Measurements from ENCODE around the gene DSPP.

DNA sequence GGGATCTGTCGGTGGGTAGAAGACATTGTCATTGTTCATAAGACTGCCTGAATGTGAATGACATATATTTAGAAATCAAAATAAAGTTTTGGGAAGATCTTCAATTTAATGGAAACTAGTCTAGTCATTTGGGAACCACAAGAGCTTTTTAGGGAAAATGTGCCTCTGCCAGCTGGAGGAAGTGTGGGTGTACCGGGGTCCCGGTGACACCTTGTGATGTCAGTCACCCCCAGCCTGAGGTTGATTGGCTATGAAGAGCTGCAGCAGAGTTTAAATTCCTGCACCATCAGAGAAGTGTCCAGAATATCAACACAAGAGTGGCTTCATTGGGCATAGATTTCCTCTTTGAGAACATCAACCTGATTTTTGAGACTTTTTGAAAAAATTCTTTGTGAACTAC is 41.7 kb downstream of the DSPP start, which contains the start of gene DMP1:
- TF ChIP-seq, protein P1, sequence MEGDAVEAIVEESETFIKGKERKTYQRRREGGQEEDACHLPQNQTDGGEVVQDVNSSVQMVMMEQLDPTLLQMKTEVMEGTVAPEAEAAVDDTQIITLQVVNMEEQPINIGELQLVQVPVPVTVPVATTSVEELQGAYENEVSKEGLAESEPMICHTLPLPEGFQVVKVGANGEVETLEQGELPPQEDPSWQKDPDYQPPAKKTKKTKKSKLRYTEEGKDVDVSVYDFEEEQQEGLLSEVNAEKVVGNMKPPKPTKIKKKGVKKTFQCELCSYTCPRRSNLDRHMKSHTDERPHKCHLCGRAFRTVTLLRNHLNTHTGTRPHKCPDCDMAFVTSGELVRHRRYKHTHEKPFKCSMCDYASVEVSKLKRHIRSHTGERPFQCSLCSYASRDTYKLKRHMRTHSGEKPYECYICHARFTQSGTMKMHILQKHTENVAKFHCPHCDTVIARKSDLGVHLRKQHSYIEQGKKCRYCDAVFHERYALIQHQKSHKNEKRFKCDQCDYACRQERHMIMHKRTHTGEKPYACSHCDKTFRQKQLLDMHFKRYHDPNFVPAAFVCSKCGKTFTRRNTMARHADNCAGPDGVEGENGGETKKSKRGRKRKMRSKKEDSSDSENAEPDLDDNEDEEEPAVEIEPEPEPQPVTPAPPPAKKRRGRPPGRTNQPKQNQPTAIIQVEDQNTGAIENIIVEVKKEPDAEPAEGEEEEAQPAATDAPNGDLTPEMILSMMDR (IDR thresholded peaks at IDR 0.05; ENCODE audit: insufficient read depth, low read depth, low read length): no peak
- no peak for TF ChIP-seq EZH2 (IDR thresholded peaks at IDR 0.05; ENCODE audit: insufficient read depth, low read length)
